ENCODE measurements around the gene KRTAP10-1.

Gene KRTAP10-1

GRCh38 chr21:44499211-44499560 is 40.8 kb downstream of the KRTAP10-1 start:
- DNase-seq (ENCODE audit: insufficient read length, low spot score) (no peak), FAIRE-seq (no peak)

GRCh38 chr21:44498280-44499210 is 41.5 kb downstream of the KRTAP10-1 start:
- FAIRE-seq: no peak
- no peak for DNase-seq (ENCODE audit: insufficient read length, low spot score)
- TF ChIP-seq POLR2AphosphoS5 (IDR thresholded peaks at IDR 0.05; ENCODE audit: low read depth, low read length) (no peak), SPI1 (IDR thresholded peaks at IDR 0.05; ENCODE audit: low read depth, low read length) (no peak), TAF1 (IDR thresholded peaks at IDR 0.05; ENCODE audit: low read depth, low read length) (no peak), PAX5 (IDR thresholded peaks at IDR 0.05; ENCODE audit: insufficient read depth, low read length, severe bottlenecking) (no peak)

More at GRCh38 chr21:44499211-44499560, 40.8 kb downstream of the KRTAP10-1 start:
- TF ChIP-seq POLR2A (IDR thresholded peaks at IDR 0.05; ENCODE audit: low read depth, low read length) (no peak), SPI1 (IDR thresholded peaks at IDR 0.05; ENCODE audit: low read depth, low read length) (no peak), PAX5 (IDR thresholded peaks at IDR 0.05; ENCODE audit: insufficient read depth, low read length, severe bottlenecking) (no peak), POU2F2 (IDR thresholded peaks at IDR 0.05; ENCODE audit: low read depth, low read length) (no peak), TAF1 (IDR thresholded peaks at IDR 0.05; ENCODE audit: low read depth, low read length) (no peak), POLR2AphosphoS5 (IDR thresholded peaks at IDR 0.05; ENCODE audit: low read depth, low read length) (no peak)

- DNase-seq (ENCODE audit: insufficient read length, low spot score): no peak
Measured at GRCh38 chr21:44497703-44498126, 42.3 kb downstream of the KRTAP10-1 start.

GRCh38 chr21:44496564-44497550 is 43.1 kb downstream of the KRTAP10-1 start:
- no peak for DNase-seq (ENCODE audit: insufficient read length, low spot score)
- no peak for TF ChIP-seq TAF1 (IDR thresholded peaks at IDR 0.05; ENCODE audit: low read depth, low read length)
- no peak for TF ChIP-seq PAX5 (IDR thresholded peaks at IDR 0.05; ENCODE audit: insufficient read depth, low read length, severe bottlenecking)
- TF ChIP-seq POLR2A (IDR thresholded peaks at IDR 0.05; ENCODE audit: low read depth, low read length): no peak
- no peak for TF ChIP-seq POLR2AphosphoS5 (IDR thresholded peaks at IDR 0.05; ENCODE audit: low read depth, low read length)
- no peak for TF ChIP-seq SPI1 (IDR thresholded peaks at IDR 0.05; ENCODE audit: low read depth, low read length)
- no peak for TF ChIP-seq POU2F2 (IDR thresholded peaks at IDR 0.05; ENCODE audit: low read depth, low read length)
- no peak for FAIRE-seq

More at GRCh38 chr21:44497703-44498126, 42.3 kb downstream of the KRTAP10-1 start:
- no peak for TF ChIP-seq SPI1 (IDR thresholded peaks at IDR 0.05; ENCODE audit: low read depth, low read length)
- TF ChIP-seq PAX5 (IDR thresholded peaks at IDR 0.05; ENCODE audit: insufficient read depth, low read length, severe bottlenecking): no peak
- TF ChIP-seq POLR2A (IDR thresholded peaks at IDR 0.05; ENCODE audit: low read depth, low read length): no peak
- no peak for TF ChIP-seq POLR2AphosphoS5 (IDR thresholded peaks at IDR 0.05; ENCODE audit: low read depth, low read length)
- TF ChIP-seq TAF1 (IDR thresholded peaks at IDR 0.05; ENCODE audit: low read depth, low read length): no peak
- no peak for TF ChIP-seq POU2F2 (IDR thresholded peaks at IDR 0.05; ENCODE audit: low read depth, low read length)
- no peak for FAIRE-seq

GRCh38 chr21:44495611-44496563 is 44.1 kb downstream of the KRTAP10-1 start:
- no peak for DNase-seq (ENCODE audit: insufficient read length, low spot score)
- no peak for FAIRE-seq
- TF ChIP-seq PAX5 (IDR thresholded peaks at IDR 0.05; ENCODE audit: insufficient read depth, low read length, severe bottlenecking) (no peak), POLR2A (IDR thresholded peaks at IDR 0.05; ENCODE audit: low read depth, low read length) (no peak), POU2F2 (IDR thresholded peaks at IDR 0.05; ENCODE audit: low read depth, low read length) (no peak), TAF1 (IDR thresholded peaks at IDR 0.05; ENCODE audit: low read depth, low read length) (no peak), SPI1 (IDR thresholded peaks at IDR 0.05; ENCODE audit: low read depth, low read length) (no peak), POLR2AphosphoS5 (IDR thresholded peaks at IDR 0.05; ENCODE audit: low read depth, low read length) (no peak)

- no peak for TF ChIP-seq POLR2A (IDR thresholded peaks at IDR 0.05; ENCODE audit: low read depth, low read length)
- no peak for TF ChIP-seq PAX5 (IDR thresholded peaks at IDR 0.05; ENCODE audit: insufficient read depth, low read length, severe bottlenecking)
- no peak for TF ChIP-seq TAF1 (IDR thresholded peaks at IDR 0.05; ENCODE audit: low read depth, low read length)
- TF ChIP-seq POU2F2 (IDR thresholded peaks at IDR 0.05; ENCODE audit: low read depth, low read length): no peak
- no peak for TF ChIP-seq POLR2AphosphoS5 (IDR thresholded peaks at IDR 0.05; ENCODE audit: low read depth, low read length)
- TF ChIP-seq SPI1 (IDR thresholded peaks at IDR 0.05; ENCODE audit: low read depth, low read length): no peak
- FAIRE-seq (no peak), DNase-seq (ENCODE audit: insufficient read length, low spot score) (no peak)
Measured at GRCh38 chr21:44494956-44495355, 45.0 kb downstream of the KRTAP10-1 start.

- DNase-seq (ENCODE audit: insufficient read length, low spot score) (no peak), FAIRE-seq (no peak)
- no peak for TF ChIP-seq PAX5 (IDR thresholded peaks at IDR 0.05; ENCODE audit: insufficient read depth, low read length, severe bottlenecking)
- no peak for TF ChIP-seq TAF1 (IDR thresholded peaks at IDR 0.05; ENCODE audit: low read depth, low read length)
- no peak for TF ChIP-seq SPI1 (IDR thresholded peaks at IDR 0.05; ENCODE audit: low read depth, low read length)
- no peak for TF ChIP-seq POLR2A (IDR thresholded peaks at IDR 0.05; ENCODE audit: low read depth, low read length)
- no peak for TF ChIP-seq POLR2AphosphoS5 (IDR thresholded peaks at IDR 0.05; ENCODE audit: low read depth, low read length)
- no peak for TF ChIP-seq POU2F2 (IDR thresholded peaks at IDR 0.05; ENCODE audit: low read depth, low read length)
Measured at GRCh38 chr21:44494418-44494817, 45.6 kb downstream of the KRTAP10-1 start.
